SU-DHL-6 (cell line): Measurements from ENCODE around the gene GPNMB.

Source experiments
- EZH2phosphoT487 ChIP-seq: fragments of 200-600 bp; sonication (generic), shearing (Covaris generic); conservative IDR thresholded peaks from 2 replicates; pipeline ENCODE4 v1.6.1; 2018; ENCODE audit warnings: mild to moderate bottlenecking, antibody characterized with exemption, low read length, moderate library complexity, mixed read lengths
- TF ChIP-seq, protein P1 (sequence below): fragments of 200-600 bp; sonication (generic); IDR thresholded peaks from one replicate; pipeline ENCODE4 v1.5.1; 2017; ENCODE audit warnings: antibody characterized with exemption, mild to moderate bottlenecking, low read length, moderate library complexity; ENCODE audit not compliant: insufficient read depth, poor library complexity, severe bottlenecking

- TF ChIP-seq, protein P1, sequence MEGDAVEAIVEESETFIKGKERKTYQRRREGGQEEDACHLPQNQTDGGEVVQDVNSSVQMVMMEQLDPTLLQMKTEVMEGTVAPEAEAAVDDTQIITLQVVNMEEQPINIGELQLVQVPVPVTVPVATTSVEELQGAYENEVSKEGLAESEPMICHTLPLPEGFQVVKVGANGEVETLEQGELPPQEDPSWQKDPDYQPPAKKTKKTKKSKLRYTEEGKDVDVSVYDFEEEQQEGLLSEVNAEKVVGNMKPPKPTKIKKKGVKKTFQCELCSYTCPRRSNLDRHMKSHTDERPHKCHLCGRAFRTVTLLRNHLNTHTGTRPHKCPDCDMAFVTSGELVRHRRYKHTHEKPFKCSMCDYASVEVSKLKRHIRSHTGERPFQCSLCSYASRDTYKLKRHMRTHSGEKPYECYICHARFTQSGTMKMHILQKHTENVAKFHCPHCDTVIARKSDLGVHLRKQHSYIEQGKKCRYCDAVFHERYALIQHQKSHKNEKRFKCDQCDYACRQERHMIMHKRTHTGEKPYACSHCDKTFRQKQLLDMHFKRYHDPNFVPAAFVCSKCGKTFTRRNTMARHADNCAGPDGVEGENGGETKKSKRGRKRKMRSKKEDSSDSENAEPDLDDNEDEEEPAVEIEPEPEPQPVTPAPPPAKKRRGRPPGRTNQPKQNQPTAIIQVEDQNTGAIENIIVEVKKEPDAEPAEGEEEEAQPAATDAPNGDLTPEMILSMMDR: no peak
- TF ChIP-seq EZH2phosphoT487: no peak
Measured at GRCh38 chr7:23256731-23257130, 10.2 kb downstream of the GPNMB start.
